ENCODE data around the gene KRTAP9-1.
"Not testable (repeated sequence)": the region's sequence is repeated elsewhere in the genome, so short reads cannot be mapped to it uniquely, and the experiment has no call there.

The KRTAP9-1 gene

DNA sequence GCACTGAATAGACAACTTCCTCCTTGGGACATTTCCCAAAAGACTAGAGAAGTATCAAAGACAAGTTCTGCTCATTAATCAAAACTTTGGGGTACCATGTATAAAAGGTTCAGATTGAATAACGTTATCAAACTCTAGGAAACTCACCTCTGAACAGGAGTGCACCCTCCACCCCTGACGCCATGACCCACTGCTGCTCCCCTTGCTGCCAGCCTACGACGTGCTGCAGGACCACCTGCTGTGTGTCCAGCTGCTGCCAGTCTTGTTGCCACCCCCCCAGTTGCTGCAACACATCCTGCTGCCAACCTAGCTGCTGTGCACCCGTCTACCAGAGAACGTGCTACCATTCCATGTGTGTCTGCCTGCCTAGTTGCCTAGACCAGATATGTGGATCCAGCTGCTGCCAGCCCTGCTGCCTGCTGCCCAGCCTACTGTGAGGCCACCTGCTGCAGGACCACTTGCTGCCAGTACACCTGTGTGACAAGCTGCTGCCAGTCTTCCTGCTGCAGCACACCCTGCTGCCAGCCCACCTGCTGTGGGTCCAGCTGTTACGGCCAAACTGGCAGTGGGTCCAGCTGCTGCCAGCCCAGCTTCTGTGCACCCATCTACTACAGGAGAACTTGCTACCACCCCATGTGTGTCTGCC is 23.0 kb downstream of the KRTAP9-1 start:
- TF ChIP-seq, protein P1, sequence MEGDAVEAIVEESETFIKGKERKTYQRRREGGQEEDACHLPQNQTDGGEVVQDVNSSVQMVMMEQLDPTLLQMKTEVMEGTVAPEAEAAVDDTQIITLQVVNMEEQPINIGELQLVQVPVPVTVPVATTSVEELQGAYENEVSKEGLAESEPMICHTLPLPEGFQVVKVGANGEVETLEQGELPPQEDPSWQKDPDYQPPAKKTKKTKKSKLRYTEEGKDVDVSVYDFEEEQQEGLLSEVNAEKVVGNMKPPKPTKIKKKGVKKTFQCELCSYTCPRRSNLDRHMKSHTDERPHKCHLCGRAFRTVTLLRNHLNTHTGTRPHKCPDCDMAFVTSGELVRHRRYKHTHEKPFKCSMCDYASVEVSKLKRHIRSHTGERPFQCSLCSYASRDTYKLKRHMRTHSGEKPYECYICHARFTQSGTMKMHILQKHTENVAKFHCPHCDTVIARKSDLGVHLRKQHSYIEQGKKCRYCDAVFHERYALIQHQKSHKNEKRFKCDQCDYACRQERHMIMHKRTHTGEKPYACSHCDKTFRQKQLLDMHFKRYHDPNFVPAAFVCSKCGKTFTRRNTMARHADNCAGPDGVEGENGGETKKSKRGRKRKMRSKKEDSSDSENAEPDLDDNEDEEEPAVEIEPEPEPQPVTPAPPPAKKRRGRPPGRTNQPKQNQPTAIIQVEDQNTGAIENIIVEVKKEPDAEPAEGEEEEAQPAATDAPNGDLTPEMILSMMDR (conservative IDR thresholded peaks at IDR 0.05; ENCODE audit: low read depth, low read length): no peak
- H3K4me3 ChIP-seq (ENCODE audit: low read length): no peak overlapping the region
- no peak for DNase-seq (ENCODE audit: low read depth)

DNA sequence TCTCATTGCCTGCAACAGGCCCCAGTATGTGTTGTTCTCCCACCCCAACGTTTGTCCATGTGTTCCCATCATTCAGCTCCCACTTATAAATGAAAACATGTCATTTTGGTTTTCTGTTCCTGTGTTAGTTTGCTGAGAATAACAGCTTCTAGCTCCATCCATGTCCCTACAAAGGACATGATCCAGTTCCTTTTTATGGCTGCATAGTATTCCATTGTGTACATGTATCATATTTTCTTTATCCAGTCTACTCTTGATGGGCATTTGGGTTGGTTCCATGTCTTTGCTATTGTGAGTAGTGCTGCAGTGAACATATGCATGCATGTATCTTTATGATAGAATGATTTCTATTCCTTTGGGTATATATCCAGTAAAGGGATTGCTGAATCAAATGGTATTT is 26.0 kb downstream of the KRTAP9-1 start:
- H3K4me3 ChIP-seq (ENCODE audit: low read length): no peak overlapping the region
- TF ChIP-seq, protein P1 (conservative IDR thresholded peaks at IDR 0.05; ENCODE audit: low read depth, low read length): no peak
- DNase-seq (ENCODE audit: low read depth): no peak

DNA sequence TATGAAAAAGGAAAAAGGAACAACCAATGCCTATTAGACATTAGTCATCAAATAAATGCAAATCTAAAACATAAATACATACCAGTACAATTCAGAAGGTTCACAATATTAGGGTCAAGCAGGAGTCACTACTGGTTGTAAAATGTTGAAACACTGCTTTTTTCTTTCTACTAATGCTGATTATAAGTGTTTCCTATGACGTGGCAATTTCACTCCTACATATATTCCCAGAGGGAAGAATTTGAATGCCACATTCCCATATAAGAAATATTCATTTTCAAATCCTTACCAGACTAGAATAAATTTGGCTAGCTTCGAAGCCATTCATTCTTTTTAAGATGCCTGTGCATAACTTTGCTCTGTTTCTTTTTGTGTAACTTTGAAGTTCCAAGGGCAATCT is 34.1 kb downstream of the KRTAP9-1 start:
- TF ChIP-seq, protein P1 (conservative IDR thresholded peaks at IDR 0.05; ENCODE audit: low read depth, low read length): no peak
- DNase-seq (ENCODE audit: low read depth): no peak
- no peak overlapping the region for H3K4me3 ChIP-seq (ENCODE audit: low read length)

DNA sequence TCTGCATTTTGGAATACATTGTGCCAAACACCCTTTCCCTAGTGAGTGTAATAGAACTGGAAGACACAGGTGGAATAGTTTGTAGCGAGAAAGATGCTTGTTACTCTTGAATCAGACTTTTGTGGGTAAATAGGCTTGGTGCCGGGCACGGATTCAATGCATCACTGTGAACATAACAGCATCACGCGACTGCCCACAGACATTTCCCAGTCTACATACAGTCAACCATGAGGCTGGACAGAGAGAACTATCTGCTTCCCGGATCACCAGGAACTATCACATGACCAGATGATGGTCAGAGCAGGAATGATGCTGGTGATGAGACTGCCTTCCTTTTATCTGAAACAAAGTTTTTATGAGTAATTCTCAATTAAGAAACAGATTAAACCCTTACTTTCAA is 36.4 kb downstream of the KRTAP9-1 start:
- TF ChIP-seq, protein P1 (conservative IDR thresholded peaks at IDR 0.05; ENCODE audit: low read depth, low read length): no peak
- DNase-seq (ENCODE audit: low read depth): no peak
- no peak overlapping the region for H3K4me3 ChIP-seq (ENCODE audit: low read length)

DNA sequence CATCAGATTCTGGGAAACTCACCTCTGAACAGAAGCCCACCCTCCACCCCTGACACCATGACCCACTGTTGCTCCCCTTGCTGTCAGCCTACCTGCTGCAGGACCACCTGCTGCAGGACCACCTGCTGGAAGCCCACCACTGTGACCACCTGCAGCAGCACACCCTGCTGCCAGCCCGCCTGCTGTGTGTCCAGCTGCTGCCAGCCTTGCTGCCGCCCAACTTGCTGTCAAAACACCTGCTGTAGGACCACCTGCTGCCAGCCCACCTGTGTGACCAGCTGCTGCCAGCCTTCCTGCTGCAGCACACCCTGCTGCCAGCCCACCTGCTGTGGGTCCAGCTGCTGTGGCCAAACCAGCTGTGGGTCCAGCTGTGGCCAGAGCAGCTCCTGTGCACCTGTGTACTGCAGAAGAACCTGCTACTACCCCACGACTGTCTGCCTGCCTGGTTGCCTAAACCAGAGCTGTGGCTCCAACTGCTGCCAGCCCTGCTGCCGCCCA is 37.0 kb downstream of the KRTAP9-1 start, which contains the start of gene KRTAP9-2:
Gene KRTAP9-2, plus strand, starts transcription at position 51 of the 498 bp plus-strand sequence. Its CDS starts 7 bp downstream, at position 58.
- not testable (repeated sequence) for DNase-seq (ENCODE audit: low read depth); H3K4me3 ChIP-seq (ENCODE audit: low read length)

DNA sequence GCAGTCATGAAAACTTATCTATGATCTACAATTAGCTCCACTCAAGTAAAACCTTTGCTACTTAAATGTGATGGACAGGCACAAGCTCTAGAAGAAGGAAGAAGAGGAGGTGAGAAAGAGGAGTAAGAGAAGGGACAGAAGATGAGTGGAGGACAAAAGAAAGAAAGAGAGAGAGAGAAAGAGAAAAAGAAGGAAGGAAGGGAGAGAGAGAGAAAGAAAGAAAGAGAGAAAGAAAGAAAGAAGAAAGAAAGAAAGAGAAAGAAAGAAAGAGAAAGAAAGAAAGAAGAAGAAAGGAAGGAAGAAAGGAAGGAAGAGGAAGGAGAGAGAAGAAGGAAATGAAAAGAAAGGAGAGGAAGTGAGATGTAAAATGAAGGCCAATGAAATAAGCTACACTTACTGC is 40.4 kb downstream of the KRTAP9-1 start:
- TF ChIP-seq, protein P1 (conservative IDR thresholded peaks at IDR 0.05; ENCODE audit: low read depth, low read length): no peak
- H3K4me3 ChIP-seq (ENCODE audit: low read length): no peak overlapping the region
- DNase-seq (ENCODE audit: low read depth): no peak

DNA sequence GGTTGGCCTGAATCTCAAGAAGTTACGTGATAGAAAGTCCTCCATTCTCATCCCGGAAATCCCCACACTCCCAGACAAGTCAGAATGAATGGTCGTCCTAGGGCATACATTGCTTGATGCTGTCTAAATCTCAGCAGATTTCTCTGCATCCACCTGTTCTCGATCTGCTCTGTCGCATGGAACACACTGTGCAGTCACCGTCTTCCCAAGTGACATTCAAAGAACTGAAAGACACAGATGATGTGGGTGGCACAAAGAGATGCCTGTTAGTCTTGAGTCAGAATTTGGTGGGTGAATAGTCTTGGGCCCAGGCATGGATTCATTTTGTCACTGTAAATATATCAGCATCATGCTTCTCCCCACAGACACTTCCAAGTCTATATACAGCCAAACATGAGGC is 42.0 kb downstream of the KRTAP9-1 start:
- TF ChIP-seq, protein P1 (conservative IDR thresholded peaks at IDR 0.05; ENCODE audit: low read depth, low read length): no peak
- DNase-seq (ENCODE audit: low read depth): no peak
- no peak overlapping the region for H3K4me3 ChIP-seq (ENCODE audit: low read length)

DNA sequence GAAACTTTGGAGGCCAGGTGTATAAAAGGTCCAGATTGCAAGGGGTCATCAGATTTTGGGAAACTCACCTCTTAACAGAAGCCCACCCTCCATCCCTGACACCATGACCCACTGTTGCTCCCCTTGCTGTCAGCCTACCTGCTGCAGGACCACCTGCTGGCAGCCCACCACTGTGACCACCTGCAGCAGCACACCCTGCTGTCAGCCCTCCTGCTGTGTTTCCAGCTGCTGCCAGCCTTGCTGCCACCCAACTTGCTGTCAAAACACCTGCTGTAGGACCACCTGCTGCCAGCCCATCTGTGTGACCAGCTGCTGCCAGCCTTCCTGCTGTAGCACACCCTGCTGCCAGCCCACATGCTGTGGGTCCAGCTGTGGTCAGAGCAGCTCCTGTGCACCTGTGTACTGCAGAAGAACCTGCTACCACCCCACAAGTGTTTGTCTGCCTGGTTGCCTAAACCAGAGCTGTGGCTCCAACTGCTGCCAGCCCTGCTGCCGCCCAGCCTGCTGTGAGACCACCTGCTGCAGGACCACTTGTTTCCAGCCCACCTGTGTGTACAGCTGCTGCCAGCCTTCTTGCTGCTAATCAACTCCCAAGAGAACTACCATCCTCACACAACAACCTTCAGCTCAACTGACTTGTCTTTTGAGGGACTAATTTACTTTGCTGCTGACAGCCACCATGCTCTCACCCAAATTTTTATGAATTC is 42.9 kb downstream of the KRTAP9-1 start, which contains the start of gene KRTAP9-3:
Gene KRTAP9-3, plus strand, starts transcription at position 51 of the 707 bp plus-strand sequence. Its CDS starts 53 bp downstream, at position 104.
- H3K4me3 ChIP-seq (ENCODE audit: low read length); DNase-seq (ENCODE audit: low read depth): not testable (repeated sequence)

DNA sequence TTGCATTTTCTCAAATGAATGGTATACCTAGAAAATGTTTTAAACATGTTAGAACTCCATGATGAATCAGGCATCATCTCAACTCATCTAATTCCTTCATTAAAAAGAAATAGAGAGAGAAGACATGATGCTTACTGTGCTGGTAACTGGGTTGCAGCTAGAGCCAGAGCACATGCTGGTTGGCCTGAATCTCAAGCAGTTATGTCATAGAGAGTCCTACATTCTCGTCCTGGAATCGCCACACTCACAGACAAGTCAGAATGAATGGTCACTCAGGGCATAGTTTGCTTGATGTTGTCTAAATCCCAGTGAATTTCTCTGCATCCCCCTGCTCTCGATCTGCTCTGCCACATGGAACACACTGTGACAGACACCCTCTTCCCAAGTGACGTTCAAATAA is 47.4 kb downstream of the KRTAP9-1 start:
- not testable (repeated sequence) for DNase-seq (ENCODE audit: low read depth)

DNA sequence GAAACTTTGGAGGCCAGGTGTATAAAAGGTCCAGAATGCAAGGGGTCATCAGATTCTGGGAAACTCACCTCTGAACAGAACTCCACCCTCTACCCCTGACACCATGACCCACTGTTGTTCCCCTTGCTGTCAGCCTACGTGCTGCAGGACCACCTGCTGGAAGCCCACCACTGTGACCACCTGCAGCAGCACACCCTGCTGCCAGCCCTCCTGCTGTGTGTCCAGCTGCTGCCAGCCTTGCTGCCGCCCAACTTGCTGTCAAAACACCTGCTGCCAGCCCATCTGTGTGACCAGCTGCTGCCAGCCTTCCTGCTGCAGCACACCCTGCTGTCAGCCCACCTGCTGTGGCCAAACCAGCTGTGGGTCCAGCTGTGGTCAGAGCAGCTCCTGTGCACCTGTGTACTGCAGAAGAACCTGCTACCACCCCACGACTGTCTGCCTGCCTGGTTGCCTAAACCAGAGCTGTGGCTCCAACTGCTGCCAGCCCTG is 48.3 kb downstream of the KRTAP9-1 start, which contains the start of gene KRTAP9-8:
Gene KRTAP9-8, plus strand, starts transcription at position 51 of the 489 bp plus-strand sequence. Its CDS starts 53 bp downstream, at position 104.
- H3K4me3 ChIP-seq (ENCODE audit: low read length); DNase-seq (ENCODE audit: low read depth): not testable (repeated sequence)

More for the DNA sequence above, 47.4 kb downstream of the KRTAP9-1 start:
- not testable (repeated sequence) for H3K4me3 ChIP-seq (ENCODE audit: low read length)

Data from retinal pigment epithelial cell (primary cell).